ENCODE results near the gene WNT8B. TPM values are rescaled to one million over a fixed set of nuclear protein-coding genes. Genes with fewer than 3 reads are reported as not detected.

WNT8B gene
- polyA plus RNA-seq, 1 donor from 2014 or later = 0.37 TPM

GRCh38 chr10:100468978-100469377 lies 6.2 kb downstream of the WNT8B start:
- H3K79me2 ChIP-seq (replicated peaks; ENCODE audit: insufficient read depth, low read length) = no peaks in the 10 kb centered on the region
- no peak overlapping the region for H3K27ac ChIP-seq (ENCODE audit: low read length)
- peaks cover 68% of the 10 kb centered on the region for H3K27me3 ChIP-seq (ENCODE audit: insufficient read depth, low read depth, low read length)

DNA sequence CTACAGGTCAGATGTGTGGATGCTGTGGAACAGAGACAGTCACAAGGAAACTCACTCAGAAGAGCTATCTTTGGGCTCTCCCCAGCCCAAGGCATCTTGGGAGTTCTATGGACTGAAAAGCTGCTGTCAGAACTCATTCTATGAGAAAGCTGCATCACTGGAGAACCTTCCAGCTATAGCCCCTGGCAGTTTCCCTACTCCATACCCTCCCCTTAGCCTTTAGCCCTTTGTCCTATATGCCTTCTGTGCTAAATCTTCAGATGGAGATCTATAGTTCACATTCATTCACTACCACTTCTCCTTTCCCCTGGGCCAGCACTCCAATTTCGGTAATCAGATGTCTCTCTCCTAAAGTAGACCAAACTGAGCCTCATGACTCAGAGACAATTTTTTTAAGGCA lies 6.9 kb downstream of the WNT8B start:
- H3K9me3 ChIP-seq (ENCODE audit: low read length) = no peaks in the 10 kb centered on the region
- H3K27ac ChIP-seq (ENCODE audit: low read length) = no peak overlapping the region
- TF ChIP-seq RAD21 (conservative IDR thresholded peaks at IDR 0.05) (no peak), POLR2AphosphoS5 (IDR thresholded peaks at IDR 0.05) (no peak), TAF1 (IDR thresholded peaks at IDR 0.05; ENCODE audit: low read depth) (no peak)
- H3K36me3 ChIP-seq (ENCODE audit: insufficient read depth, low read length) = no peaks in the 10 kb centered on the region
- H3K4me2 ChIP-seq (ENCODE audit: low read length) = no peak overlapping the region
- H3K9ac ChIP-seq (ENCODE audit: low read length) = no peak overlapping the region
- no peaks in the 10 kb centered on the region for H4K20me1 ChIP-seq (ENCODE audit: insufficient read depth)
- no peaks in the 10 kb centered on the region for H3K9me2 ChIP-seq (ENCODE audit: insufficient read depth, low read length)
- H3K4me3 ChIP-seq (ENCODE audit: low read length) = no peak overlapping the region
- H3F3A ChIP-seq (ENCODE audit: insufficient read depth, low read length, poor library complexity, severe bottlenecking) = no peaks in the 10 kb centered on the region
- H2AFZ ChIP-seq (ENCODE audit: low read depth, low read length) = no peak overlapping the region
- H3K79me2 ChIP-seq (replicated peaks; ENCODE audit: insufficient read depth, low read length) = no peaks in the 10 kb centered on the region
- peaks cover 61% of the 10 kb centered on the region for H3K27me3 ChIP-seq (ENCODE audit: insufficient read depth, low read depth, low read length)

More at GRCh38 chr10:100468978-100469377, 6.2 kb downstream of the WNT8B start:
- Histone ChIP-seq H3K4me3 (ENCODE audit: low read length) (no peak overlapping the region), H3K9me2 (ENCODE audit: insufficient read depth, low read length) (no peaks in the 10 kb centered on the region), H3K9ac (ENCODE audit: low read length) (no peak overlapping the region), H3K4me2 (ENCODE audit: low read length) (no peak overlapping the region), H3F3A (ENCODE audit: insufficient read depth, low read length, poor library complexity, severe bottlenecking) (no peaks in the 10 kb centered on the region), H3K36me3 (ENCODE audit: insufficient read depth, low read length) (no peaks in the 10 kb centered on the region), H3K9me3 (ENCODE audit: low read length) (no peaks in the 10 kb centered on the region), H4K20me1 (ENCODE audit: insufficient read depth) (no peaks in the 10 kb centered on the region), H2AFZ (ENCODE audit: low read depth, low read length) (no peak overlapping the region)
- no peak for TF ChIP-seq REST (IDR thresholded peaks at IDR 0.05; ENCODE audit: borderline replicate concordance)
- TF ChIP-seq EP300 (conservative IDR thresholded peaks at IDR 0.05; ENCODE audit: poor library complexity, severe bottlenecking) = no peak
- TF ChIP-seq TAF1 (IDR thresholded peaks at IDR 0.05; ENCODE audit: low read depth) = no peak
- no peak for TF ChIP-seq MXI1 (conservative IDR thresholded peaks at IDR 0.05; ENCODE audit: poor library complexity, severe bottlenecking)
- TF ChIP-seq RAD21 (conservative IDR thresholded peaks at IDR 0.05) = no peak
- no peak for TF ChIP-seq SMC3 (conservative IDR thresholded peaks at IDR 0.05; ENCODE audit: poor library complexity)
- no peak for TF ChIP-seq EZH2 (IDR thresholded peaks at IDR 0.05; ENCODE audit: borderline replicate concordance, insufficient read depth, low read length, poor library complexity, severe bottlenecking)
- TF ChIP-seq, protein P1, sequence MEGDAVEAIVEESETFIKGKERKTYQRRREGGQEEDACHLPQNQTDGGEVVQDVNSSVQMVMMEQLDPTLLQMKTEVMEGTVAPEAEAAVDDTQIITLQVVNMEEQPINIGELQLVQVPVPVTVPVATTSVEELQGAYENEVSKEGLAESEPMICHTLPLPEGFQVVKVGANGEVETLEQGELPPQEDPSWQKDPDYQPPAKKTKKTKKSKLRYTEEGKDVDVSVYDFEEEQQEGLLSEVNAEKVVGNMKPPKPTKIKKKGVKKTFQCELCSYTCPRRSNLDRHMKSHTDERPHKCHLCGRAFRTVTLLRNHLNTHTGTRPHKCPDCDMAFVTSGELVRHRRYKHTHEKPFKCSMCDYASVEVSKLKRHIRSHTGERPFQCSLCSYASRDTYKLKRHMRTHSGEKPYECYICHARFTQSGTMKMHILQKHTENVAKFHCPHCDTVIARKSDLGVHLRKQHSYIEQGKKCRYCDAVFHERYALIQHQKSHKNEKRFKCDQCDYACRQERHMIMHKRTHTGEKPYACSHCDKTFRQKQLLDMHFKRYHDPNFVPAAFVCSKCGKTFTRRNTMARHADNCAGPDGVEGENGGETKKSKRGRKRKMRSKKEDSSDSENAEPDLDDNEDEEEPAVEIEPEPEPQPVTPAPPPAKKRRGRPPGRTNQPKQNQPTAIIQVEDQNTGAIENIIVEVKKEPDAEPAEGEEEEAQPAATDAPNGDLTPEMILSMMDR (IDR thresholded peaks at IDR 0.05; ENCODE audit: poor library complexity, severe bottlenecking) = no peak

- TF ChIP-seq SMC3 (conservative IDR thresholded peaks at IDR 0.05; ENCODE audit: poor library complexity) (no peak), EZH2 (IDR thresholded peaks at IDR 0.05; ENCODE audit: borderline replicate concordance, insufficient read depth, low read length, poor library complexity, severe bottlenecking) (no peak), REST (IDR thresholded peaks at IDR 0.05; ENCODE audit: borderline replicate concordance) (no peak), MXI1 (conservative IDR thresholded peaks at IDR 0.05; ENCODE audit: poor library complexity, severe bottlenecking) (no peak), EP300 (conservative IDR thresholded peaks at IDR 0.05; ENCODE audit: poor library complexity, severe bottlenecking) (no peak), POLR2AphosphoS5 (IDR thresholded peaks at IDR 0.05) (no peak), RAD21 (conservative IDR thresholded peaks at IDR 0.05) (no peak), TAF1 (IDR thresholded peaks at IDR 0.05; ENCODE audit: low read depth) (no peak)
- TF ChIP-seq, protein P1 (IDR thresholded peaks at IDR 0.05; ENCODE audit: poor library complexity, severe bottlenecking) = no peak
- Histone ChIP-seq H3K27me3 (ENCODE audit: insufficient read depth, low read depth, low read length) (peaks cover 59% of the 10 kb centered on the region), H3K4me3 (ENCODE audit: low read length) (no peak overlapping the region)
Observed at GRCh38 chr10:100470367-100470766, 7.6 kb downstream of the WNT8B start.

More at GRCh38 chr10:100470367-100470766, 7.6 kb downstream of the WNT8B start:
- Histone ChIP-seq H3K9me2 (ENCODE audit: insufficient read depth, low read length) (no peaks in the 10 kb centered on the region), H3K79me2 (replicated peaks; ENCODE audit: insufficient read depth, low read length) (no peaks in the 10 kb centered on the region), H3K9me3 (ENCODE audit: low read length) (no peaks in the 10 kb centered on the region), H4K20me1 (ENCODE audit: insufficient read depth) (no peaks in the 10 kb centered on the region), H2AFZ (ENCODE audit: low read depth, low read length) (no peak overlapping the region), H3K9ac (ENCODE audit: low read length) (no peak overlapping the region), H3K36me3 (ENCODE audit: insufficient read depth, low read length) (no peaks in the 10 kb centered on the region), H3K27ac (ENCODE audit: low read length) (no peak overlapping the region), H3F3A (ENCODE audit: insufficient read depth, low read length, poor library complexity, severe bottlenecking) (no peaks in the 10 kb centered on the region), H3K4me2 (ENCODE audit: low read length) (no peak overlapping the region)
